A204.1 (cell line): ENCODE measurements around the gene PAPSS1.

Experiments
- FAIRE-seq: peaks from 2 replicates; lab custom pipeline; 2012; peaks lifted over from hg19 to GRCh38; lab: Jason Lieb, UNC

PAPSS1 gene

GRCh38 chr4:107622006-107622405 is 98.0 kb downstream of the PAPSS1 start:
- no peak for FAIRE-seq

- no peak for FAIRE-seq
Observed at GRCh38 chr4:107619731-107620130, 100.3 kb downstream of the PAPSS1 start.

GRCh38 chr4:107619066-107619465 is 101.0 kb downstream of the PAPSS1 start:
- no peak for FAIRE-seq

- FAIRE-seq, result no peak
Observed at GRCh38 chr4:107618656-107619055, 101.4 kb downstream of the PAPSS1 start.

DNA sequence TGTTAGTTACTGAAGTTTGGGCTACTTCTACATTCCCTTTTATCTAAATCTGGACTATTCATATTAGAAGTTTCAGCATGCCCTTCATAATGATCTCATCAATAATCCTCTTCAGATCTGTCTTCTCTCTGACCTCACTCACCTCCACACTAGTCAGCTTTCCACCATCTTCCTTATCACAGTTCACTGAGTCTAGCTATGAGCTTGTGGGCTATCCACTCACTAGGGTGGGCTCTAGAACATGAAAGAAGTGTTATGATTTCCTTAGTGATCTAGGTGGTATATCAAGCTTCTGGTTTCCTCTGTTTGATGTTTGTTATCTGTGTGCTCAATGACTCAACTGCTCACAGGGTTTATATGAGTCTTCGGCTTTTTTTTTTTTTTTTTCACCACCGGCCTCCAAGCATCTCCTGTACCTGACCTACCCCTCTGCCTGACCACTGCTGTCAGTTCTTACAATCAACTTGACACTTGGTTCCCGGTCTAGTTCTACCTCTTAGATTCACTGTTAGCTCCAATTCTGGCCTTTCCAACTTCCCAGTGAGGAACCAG is 103.1 kb downstream of the PAPSS1 start:
- FAIRE-seq, result no peak

DNA sequence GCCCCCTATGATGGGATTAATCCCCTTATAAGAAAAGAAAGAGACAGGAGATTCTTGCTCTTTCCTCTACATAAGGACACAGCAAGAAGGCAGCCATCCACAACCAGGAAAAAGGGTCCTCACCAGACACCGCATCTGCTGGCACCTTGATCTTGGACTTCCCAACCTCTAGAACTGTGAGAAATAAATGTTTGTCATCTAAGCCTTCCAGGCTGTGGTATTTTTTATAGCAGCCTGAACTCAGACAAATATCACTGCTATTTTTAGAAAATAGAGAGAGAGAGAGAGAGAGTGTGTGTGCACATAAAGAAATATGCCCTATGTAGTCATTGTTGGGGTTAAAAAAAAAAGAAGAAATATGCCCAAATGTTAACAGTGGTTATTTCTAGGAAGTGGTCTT is 104.2 kb downstream of the PAPSS1 start:
- FAIRE-seq, result no peak

GRCh38 chr4:107603430-107603829 is 116.6 kb downstream of the PAPSS1 start:
- no peak for FAIRE-seq

DNA sequence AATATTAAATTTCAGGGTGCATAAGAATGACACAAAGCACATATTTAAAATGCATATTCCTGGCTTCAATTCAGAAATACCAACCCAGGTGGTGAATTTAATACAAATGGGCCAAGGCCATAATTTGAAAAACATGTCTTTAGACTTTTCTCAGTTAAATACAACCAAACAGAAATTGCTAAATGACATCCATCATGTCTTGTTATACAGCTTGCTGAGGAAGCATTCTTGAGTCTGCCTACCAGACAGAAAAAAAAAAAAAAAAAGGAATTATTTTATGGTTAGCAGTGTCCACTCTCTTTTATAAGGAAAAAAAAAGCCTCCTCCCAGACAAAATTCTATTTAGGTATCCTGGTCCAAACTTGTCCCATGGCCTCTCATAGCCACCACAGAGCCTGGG is 119.1 kb downstream of the PAPSS1 start:
- FAIRE-seq, result no peak

GRCh38 chr4:107600436-107600835 is 119.6 kb downstream of the PAPSS1 start:
- no peak for FAIRE-seq

GRCh38 chr4:107599841-107600240 is 120.2 kb downstream of the PAPSS1 start:
- no peak for FAIRE-seq

- FAIRE-seq, result no peak
Observed at GRCh38 chr4:107593230-107593629, 126.8 kb downstream of the PAPSS1 start.

GRCh38 chr4:107592519-107592918 is 127.5 kb downstream of the PAPSS1 start:
- FAIRE-seq, result no peak

GRCh38 chr4:107589269-107589668 is 130.8 kb downstream of the PAPSS1 start:
- no peak for FAIRE-seq

DNA sequence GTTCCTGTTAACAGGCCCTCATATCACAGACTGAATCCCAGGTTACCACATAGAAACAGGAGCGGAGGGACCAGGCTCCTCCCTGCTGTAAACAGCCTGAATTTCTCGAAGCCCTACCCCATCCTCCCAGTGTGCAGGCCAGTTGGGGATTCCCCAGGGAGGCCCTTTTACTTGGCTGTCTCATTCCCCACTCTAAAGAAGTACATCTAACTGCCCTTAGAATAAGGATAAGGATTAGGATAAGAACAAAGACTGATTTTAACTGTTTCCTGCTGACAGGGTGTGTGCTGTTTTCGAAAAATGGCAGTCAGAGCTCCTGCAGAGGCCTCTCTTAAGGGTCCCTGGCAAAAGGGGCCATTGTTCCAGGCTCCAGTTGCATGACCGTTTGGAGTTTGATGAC is 133.7 kb downstream of the PAPSS1 start:
- no peak for FAIRE-seq

DNA sequence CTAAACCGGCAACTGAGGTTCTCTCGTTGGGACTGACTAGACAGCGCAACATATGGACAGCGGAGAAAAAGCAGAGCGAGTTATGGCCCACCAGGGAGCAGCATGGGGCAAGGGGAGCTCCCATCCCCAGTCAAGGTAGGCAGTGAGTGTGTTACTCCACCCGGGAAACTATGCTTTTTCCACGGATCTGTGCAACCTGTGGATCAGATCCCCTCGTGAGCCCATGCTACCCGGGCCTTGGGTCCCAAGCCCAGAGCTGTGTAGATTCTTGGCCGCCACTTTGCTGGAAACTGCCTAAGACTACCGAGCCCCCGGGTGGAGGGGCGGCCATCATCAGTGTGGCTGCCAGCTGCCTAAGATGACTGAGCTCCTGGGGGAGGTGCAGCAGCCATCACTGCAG is 140.9 kb downstream of the PAPSS1 start:
- FAIRE-seq, result no peak

DNA sequence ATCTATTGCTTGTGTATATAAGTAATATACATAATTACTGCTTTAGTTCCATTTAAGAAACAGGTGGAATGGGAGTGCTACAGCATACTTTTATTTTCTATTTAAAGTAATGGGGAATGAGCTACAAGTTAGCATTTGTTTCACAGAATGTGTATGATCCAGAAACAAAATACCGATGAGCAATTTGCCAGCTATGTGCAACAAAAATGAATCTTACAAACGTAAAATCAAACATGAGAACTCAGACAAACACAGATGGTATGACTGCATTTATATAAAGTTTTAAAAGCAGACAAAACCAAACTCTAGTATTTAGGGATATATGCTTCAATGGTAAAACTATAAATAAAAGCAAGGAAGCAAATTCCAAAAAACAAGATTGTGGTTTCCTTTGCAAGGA is 141.7 kb downstream of the PAPSS1 start:
- no peak for FAIRE-seq

DNA sequence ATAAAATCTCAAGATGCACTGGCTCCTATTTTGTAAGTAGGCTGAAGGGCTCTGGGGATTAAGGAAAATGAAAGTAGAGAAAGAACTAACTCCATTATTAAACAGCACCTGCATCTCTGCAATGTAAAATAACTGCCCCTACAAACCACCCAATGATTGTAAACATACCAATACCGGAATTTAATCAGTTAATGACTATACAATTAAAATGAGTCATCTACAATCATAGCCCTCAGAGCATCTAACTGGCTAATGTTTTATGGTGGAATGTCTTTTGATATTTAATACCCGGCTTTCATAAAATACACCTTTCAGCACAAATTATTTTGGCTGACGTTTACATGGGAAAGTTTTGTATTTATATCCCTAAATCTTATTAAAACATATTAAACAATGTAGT is 142.3 kb downstream of the PAPSS1 start:
- FAIRE-seq, result no peak

DNA sequence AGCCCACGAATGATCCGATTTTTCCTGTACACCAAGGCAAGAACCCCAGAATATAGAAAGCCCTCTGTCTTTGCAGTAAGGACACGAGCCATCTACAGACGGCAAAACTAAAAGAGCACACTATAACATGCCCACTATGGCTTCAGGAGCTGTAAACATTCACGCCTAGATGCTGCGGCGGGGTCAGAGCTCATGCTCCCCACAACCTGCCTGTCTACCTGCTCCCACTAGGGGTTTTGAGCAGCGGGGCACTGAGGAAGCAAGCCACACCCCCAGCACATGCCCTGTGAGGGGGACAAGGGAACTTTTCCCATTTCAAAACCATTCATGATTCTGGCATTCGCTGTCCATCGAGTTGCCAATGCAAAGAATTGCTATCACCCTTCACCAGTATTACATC is 144.8 kb downstream of the PAPSS1 start:
- no peak for FAIRE-seq

DNA sequence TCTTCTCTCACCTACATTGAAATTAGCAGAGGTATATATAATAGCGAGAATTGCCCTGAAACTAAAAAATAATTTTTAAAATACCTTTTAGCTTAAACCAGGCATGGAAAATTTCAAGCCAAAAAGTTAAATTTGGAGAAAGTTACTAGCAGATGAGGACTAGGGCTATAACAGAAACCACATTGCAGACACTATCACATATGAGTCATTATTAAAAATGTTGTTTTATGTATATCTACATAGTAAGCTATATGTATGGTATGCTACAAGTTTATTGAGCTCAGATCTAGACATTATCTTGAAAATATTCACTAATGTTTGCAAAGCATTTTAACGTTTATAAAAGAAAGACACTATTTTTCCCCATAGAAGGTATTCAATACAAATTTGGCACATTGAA is 147.8 kb downstream of the PAPSS1 start:
- no peak for FAIRE-seq

GRCh38 chr4:107570952-107571351 is 149.1 kb downstream of the PAPSS1 start:
- no peak for FAIRE-seq

GRCh38 chr4:107564326-107564725 is 155.7 kb downstream of the PAPSS1 start:
- no peak for FAIRE-seq
